GM21576 (cell line): Measurements from ENCODE around the gene WNT9B.
"Not testable (repeated sequence)": the region's sequence is repeated elsewhere in the genome, so short reads cannot be mapped to it uniquely, and the experiment has no call there.

Experiments used
- ATAC-seq: cut with Tn5 transposase; IDR thresholded peaks from one replicate; pipeline ENCODE4 v1.9.1; 2021; ENCODE audit warnings: mild to moderate bottlenecking, moderate library complexity; ENCODE audit not compliant: unreplicated experiment

The WNT9B gene

DNA sequence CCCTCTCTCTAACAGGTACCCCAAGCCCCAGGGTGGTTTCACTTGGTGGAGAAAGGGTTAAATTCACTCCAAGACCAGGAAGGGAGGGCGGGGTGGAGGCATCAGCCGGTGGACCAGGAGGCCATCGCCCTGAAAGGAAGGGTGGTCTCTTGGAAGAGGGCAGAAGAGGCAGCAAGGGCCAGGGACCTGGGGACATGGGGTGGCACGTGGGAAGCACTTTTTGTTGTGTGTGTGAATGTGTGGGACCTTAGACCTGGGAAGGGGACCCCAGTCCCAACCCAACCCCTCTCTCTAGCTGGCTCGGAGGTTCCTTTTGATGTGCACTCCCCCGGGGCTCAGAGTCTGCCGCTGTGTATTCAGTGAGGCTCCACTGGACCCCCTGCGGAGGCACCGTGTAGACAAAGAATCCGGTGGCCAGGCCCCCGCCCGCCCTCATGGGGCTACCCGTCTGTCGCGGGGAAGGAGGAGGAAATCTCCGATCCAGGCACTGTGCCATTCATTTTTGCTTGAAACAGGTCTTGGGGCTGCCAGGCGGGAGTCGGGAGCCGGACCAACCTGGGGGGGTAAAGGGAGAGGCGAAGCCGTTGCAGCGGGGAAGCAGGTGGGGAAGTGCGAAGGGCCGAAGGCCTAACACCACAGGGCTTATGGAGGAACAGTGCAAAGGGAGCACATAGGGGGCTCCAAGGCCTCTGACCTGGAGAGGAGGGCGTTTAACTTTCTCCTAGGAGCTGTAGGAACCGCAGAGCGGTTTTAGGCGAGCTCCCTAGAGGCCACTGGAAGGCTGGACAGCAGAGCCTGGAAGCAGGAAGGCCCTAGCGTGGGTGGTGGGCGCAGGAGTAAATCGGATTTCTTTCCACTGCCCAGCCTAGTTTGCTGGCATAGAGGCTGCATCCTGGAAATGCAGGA is 29.6 kb upstream of the WNT9B start:
- no peak for ATAC-seq

DNA sequence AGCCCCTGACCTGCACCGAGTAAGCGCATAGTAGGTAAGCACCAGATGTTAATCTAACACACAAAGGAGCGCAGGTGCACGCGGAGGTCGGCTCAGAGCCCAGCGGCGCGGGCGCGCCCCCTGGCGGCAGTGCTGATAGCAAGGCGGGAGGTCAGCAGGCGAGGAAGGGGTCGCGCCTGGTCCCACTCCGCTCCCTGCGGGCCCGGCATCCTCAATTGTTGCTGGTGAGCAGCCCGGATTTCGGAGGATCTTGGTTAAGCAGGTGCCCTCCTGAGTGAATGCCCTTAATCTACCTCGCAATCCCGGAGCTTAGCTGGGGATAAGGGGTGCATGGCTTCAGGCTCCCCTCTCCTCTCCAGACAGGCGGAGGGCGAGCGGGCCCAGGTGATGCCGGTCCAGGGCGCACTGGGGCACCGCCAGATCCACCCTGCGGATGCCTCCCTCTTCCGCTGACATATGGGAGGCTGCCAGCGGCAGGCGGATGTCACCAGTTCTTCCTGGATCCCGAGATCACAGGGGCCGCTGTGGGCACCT is 28.9 kb upstream of the WNT9B start:
- no peak for ATAC-seq

GRCh38 chr17:46823657-46824056 is 27.7 kb upstream of the WNT9B start:
- ATAC-seq, result no peak

DNA sequence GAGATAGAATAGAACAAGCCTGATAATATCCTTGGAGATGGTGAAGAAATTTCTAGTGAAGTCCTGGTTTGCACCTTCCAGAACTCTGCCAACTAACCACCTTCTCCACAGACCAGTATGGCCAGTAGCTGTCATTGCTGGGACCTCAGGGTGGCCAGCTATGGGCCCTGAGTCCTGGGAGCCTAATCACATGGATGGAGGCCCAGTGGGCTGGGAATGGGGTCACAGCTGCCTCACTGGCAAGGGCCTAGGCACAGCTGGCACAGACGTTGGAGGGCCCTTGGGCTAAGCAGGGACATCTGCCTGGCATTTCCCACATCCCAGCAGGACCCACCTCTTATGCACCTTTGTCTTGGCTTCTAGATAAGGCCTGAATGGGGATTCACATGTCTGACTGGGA is 25.3 kb upstream of the WNT9B start:
- no peak for ATAC-seq

- ATAC-seq, result no peak
Measured at GRCh38 chr17:46827274-46827673, 24.1 kb upstream of the WNT9B start.

DNA sequence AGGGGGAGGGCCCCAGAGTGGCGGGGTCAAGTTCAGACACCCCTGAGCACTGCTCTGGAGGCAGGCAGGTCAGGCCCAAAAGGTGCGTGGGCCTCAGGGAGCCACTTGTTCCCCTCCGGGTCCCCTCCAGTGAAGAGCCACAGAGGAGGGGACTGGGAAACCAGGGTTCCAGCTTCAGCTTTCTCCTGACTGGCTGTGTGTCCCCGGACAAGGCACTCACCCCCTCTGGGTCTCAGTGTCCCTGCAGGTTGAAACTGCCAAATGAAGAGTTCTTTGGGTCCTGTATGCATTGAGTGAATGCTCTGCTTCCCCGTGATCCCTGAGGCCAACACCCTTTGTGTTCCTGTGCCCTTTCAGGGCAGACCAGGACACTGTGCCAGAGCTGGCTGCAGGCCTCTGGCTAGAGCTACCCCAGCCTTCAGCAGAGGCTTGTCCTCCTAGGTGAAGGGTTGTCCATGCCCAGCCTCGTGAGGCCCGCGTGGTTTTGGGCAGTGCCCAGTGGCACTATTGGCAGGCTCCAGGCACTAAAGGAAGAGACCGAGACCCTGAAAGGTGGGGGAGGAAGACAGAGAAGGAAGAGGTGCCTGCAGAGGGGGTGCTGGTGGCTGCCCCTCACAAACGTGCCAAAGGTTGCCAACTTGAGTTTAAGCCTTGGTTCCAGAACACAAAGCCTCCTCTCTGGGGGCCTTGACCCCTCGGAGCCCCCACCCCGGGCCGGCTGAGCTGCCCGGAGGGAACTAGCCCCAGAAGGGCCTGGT is 19.6 kb upstream of the WNT9B start:
- ATAC-seq, result no peak

DNA sequence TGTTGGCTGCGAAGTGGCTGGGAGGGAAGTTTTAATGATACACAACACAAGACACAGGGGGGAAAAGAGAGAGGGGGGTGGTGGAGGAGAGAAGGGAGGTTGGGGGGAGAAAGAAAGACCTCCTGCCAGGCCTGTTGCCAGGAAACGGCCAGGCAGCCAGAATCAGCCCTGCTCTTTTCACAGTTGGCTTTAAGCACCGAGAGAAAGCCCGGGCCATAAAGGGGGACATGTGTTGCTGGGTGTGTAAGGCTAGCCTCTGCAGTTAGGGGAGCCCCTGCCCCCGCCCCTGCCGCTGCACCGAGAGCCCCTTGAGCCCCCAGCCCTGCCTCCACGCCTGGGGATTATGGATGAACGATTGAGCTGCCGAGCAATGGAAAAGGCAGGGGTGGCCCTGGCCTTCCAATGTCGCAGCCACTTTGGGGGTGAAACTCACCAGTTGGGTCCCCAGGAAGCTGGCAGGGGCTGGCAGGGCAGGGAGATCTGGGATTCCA is 19.0 kb upstream of the WNT9B start:
- ATAC-seq, result no peak

DNA sequence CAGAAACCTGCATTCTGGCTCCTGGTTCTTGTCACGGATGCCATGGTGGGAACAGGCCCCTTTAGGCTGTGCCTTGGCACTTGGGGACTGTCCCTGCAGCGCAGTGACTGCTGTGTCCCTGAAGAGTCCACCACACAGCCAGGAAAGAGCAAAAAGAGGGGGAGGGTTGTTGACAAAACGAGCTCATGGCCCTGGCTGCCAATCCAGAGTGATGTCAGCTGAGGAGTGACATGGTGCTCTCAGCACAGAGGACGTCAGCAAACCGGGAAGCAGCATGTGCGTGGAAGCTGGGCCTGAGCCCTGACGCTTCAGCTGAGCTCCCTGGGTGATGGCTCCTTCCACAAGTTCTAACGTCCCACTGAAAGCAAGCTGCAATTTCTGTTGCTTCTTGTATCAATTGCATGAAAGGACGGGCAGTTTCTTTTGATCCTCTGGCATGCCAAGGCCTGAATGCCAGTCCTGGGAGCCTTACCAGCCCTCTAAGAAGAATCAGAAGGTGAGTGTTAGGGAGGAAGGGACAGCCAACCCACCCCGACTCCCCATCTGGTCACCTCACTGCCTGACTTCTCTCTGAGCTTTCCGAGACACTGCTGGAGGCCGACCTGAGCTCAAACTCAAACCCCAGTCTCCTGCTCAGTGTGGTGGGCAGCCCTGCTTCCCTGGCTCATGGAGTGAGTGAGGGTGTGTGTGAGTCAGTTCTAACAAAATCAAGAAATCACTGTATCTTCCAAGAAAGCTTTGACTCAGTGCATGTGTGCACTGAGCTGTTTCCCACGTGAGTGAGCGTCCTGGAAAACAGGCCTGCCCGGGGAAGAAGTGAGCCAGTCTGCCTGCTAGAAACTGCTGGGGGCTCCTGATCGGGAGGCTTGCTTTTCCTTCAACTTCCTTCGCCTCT is 18.2 kb upstream of the WNT9B start:
- no peak for ATAC-seq

DNA sequence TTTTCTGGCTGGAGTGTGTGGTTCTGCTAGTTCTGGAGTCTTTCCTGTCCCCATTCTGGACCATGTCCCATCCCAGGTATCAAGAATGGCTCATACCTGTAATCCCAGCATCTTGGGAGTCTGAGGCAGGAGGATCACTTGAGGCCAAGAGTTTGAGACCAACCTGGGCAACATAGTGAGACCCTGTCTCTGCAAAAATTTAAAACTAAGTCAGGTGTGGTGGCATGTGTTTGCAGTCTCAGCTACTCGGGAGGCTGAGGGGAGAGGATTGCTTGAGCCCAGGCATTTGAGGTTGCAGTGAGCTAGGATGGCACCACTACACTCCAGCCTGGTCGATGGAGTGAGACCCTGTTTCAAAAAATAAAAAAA is 17.6 kb upstream of the WNT9B start:
- no peak for ATAC-seq

GRCh38 chr17:46834846-46835245 is 16.5 kb upstream of the WNT9B start:
- ATAC-seq, result no peak

DNA sequence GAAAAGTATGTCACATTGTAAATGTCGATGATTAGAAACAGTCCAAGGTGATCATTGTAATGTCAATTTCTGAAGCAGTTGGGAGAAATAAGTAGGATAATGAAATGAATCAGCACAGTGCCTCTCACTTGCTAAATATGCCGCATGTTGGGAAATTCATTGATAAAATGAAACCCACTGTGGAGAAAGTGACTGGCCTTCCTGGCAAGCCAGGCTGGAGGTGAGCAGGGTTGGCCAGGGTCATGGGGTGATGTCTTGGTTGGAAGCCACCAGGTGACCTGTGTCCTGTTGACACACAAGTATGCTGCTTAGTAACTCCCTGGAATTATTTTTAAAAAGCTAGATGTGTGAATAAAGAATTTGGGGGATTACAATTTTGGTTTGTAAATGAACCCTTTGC is 14.9 kb upstream of the WNT9B start:
- ATAC-seq, result no peak

DNA sequence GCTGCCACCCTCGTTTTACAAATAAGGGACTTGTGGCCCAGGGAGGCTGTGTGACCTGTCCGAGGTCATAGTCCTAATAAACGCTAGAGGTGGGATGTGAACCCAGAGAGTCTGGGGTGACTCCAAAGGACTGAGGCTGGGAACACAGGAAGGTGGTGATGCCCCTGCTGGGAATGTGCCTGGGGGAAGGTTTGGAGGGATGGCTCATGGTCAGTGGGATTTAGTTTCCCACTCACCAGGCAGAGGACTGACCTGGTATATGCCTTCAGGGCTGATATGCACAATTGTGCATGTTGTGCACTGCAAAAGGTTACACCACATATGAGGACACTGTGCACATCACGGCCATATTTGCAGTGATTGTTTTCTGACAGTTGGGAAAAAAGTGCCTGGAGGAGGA is 13.9 kb upstream of the WNT9B start:
- no peak for ATAC-seq

DNA sequence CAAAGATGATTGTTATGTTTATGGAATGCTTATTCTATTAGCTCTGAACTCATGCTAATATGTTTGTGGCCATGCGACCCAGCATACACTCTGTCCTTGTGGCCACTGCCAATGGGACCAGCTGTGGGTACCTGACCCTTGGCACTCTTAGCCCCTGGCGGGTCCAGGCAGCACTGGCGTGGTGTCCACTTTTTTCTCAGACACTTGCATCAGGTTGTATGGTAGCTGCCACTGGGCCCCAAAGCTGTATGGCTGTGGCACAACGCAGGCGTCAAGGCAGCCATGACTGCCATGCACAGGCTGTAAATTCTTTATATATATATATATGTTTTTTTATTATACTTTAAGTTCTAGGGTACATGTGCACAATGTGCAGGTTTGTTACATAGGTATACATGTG is 12.2 kb upstream of the WNT9B start:
- no peak for ATAC-seq

DNA sequence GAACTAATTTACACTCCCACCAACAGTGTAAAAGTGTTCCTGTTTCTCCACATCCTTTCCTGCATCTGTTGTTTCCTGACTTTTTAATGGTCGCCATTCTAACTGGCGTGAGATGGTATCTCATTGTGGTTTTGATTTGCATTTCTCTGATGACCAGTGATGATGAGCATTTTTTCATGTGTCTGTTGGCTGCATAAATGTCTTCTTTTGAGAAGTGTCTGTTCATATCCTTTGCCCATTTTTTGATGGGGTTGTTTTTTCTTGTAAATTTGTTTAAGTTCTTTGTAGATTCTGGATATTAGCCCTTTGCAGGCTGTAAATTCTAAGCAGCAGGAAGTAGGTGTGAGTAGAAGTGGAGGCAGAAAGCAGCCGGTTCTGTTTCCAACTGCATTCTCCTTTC is 10.8 kb upstream of the WNT9B start:
- not testable (repeated sequence) for ATAC-seq

- ATAC-seq, result no peak
Measured at GRCh38 chr17:46841561-46842379, 9.6 kb upstream of the WNT9B start.

GRCh38 chr17:46842835-46843234 is 8.5 kb upstream of the WNT9B start:
- ATAC-seq, result no peak

- no peak for ATAC-seq
Measured at GRCh38 chr17:46847204-46848191, 3.9 kb upstream of the WNT9B start.

GRCh38 chr17:46848534-46848933 is 2.8 kb upstream of the WNT9B start:
- no peak for ATAC-seq

GRCh38 chr17:46850688-46851028 is 725 bp upstream of the WNT9B start:
- ATAC-seq, result no peak
